ENCODE results near the gene ZNF469. TPM values are rescaled to one million over a fixed set of nuclear protein-coding genes. Genes with fewer than 3 reads are reported as not detected.

ZNF469 gene
- total RNA-seq, 6 experiments from 2014 or later: 0.22 to 1.3 (median 0.37) TPM

DNA sequence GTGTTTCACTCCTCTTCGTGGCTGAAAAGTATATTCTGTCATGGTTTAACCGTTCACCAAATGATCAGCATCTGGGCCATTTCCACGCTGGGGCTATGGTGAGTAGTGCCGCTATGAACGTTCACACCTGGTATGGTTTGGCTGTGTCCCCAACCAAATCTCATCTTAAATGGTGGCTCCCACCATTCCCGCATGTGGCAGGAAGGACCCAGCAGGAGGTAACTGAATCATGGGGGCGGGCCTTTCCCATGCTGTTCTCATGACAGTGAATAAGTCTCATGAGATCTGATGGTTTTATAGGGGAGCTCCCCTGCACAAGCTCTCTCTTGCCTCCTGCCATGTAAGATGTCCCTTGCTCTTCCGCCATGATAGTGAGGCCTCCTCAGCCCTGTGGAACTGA lies 45.7 kb upstream of the ZNF469 start:
- Histone ChIP-seq H3K27ac (no peak overlapping the region), H3K9me3 (no peaks in the 10 kb centered on the region), H3K36me3 (no peaks in the 10 kb centered on the region), H3K4me1 (no peaks in the 10 kb centered on the region), H3K4me3 (no peak overlapping the region), H3K27me3 (no peaks in the 10 kb centered on the region)
- TF ChIP-seq, protein P1, sequence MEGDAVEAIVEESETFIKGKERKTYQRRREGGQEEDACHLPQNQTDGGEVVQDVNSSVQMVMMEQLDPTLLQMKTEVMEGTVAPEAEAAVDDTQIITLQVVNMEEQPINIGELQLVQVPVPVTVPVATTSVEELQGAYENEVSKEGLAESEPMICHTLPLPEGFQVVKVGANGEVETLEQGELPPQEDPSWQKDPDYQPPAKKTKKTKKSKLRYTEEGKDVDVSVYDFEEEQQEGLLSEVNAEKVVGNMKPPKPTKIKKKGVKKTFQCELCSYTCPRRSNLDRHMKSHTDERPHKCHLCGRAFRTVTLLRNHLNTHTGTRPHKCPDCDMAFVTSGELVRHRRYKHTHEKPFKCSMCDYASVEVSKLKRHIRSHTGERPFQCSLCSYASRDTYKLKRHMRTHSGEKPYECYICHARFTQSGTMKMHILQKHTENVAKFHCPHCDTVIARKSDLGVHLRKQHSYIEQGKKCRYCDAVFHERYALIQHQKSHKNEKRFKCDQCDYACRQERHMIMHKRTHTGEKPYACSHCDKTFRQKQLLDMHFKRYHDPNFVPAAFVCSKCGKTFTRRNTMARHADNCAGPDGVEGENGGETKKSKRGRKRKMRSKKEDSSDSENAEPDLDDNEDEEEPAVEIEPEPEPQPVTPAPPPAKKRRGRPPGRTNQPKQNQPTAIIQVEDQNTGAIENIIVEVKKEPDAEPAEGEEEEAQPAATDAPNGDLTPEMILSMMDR (IDR thresholded peaks at IDR 0.05): no peak
- TF ChIP-seq POLR2A (IDR thresholded peaks at IDR 0.05): no peak
- no peak for ATAC-seq
- no peak for DNase-seq
- intact Hi-C loops (cut with DNase I): no loop called here
- WGBS (ENCODE audit: insufficient coverage, low coverage, low lambda C conversion rate, missing lambda C conversion rate): 73% methylated on average over 8 of the region's 8 CpGs

DNA sequence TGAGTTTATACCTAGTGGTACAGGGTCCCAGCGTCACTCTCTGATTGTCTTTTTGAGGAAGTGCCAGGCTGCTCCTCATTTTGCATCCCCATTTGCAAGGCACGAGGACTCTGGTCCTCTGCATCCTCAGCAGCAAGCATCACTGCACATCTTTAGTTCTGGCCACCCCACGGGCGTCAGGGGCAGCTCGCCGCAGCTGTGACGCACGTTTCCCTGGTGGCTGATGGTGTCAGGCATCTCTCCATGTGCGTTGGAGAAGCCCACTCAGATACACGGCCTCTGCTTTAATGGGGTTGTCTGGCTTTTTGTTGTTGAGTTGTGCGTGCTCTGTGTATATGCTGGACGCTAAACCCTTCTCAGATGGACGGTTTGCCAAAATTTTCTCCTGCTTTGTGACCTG lies 45.2 kb upstream of the ZNF469 start:
- no peak for ATAC-seq

DNA sequence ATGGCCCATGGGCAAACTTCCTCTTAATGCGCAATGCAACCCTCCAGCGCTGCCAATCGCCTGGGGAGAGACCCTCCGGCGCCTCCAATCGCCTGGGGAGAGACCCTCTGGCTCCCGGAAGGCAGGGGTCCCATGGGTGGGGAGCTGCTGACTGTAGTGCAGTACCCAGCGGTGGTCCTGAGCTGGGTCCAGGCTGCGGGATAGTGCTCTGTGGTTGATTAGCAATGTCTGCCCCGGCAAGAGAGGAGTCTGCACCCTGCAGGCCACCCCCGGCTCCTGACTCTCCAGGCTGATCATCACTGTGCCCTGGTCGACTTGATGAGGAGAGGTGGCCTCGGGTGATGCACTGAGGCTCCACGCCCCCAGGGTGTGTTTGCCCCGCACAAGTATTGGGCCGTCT lies 44.6 kb upstream of the ZNF469 start:
- Histone ChIP-seq H3K9me3 (no peaks in the 10 kb centered on the region), H3K4me3 (no peak overlapping the region), H3K27ac (no peak overlapping the region), H3K36me3 (no peaks in the 10 kb centered on the region), H3K27me3 (no peaks in the 10 kb centered on the region), H3K4me1 (no peaks in the 10 kb centered on the region)
- no peak for ATAC-seq
- DNase-seq: peak in 1 of 3 donors; percentile 41
- intact Hi-C loops (cut with DNase I): no loop called here
- TF ChIP-seq, protein P1 (IDR thresholded peaks at IDR 0.05): no peak
- TF ChIP-seq POLR2A (IDR thresholded peaks at IDR 0.05): no peak
- 50% methylated on average over 2 of the region's 16 CpGs for WGBS (ENCODE audit: insufficient coverage, low coverage, low lambda C conversion rate, missing lambda C conversion rate)

More for the DNA sequence above, 45.2 kb upstream of the ZNF469 start:
- 67% methylated on average over 11 of the region's 13 CpGs for WGBS (ENCODE audit: insufficient coverage, low coverage, low lambda C conversion rate, missing lambda C conversion rate)
- TF ChIP-seq, protein P1 (IDR thresholded peaks at IDR 0.05): no peak
- no peaks in the 10 kb centered on the region for H3K4me1 ChIP-seq
- DNase-seq: no peak
- no peaks in the 10 kb centered on the region for H3K36me3 ChIP-seq
- no peak overlapping the region for H3K4me3 ChIP-seq
- H3K27ac ChIP-seq: no peak overlapping the region
- H3K9me3 ChIP-seq: no peaks in the 10 kb centered on the region
- no peaks in the 10 kb centered on the region for H3K27me3 ChIP-seq
- intact Hi-C loops (cut with DNase I): no loop called here

- DNase-seq: no peak
- Histone ChIP-seq H3K27ac (no peak overlapping the region), H3K27me3 (no peaks in the 10 kb centered on the region), H3K36me3 (no peaks in the 10 kb centered on the region), H3K4me1 (no peaks in the 10 kb centered on the region), H3K4me3 (no peak overlapping the region), H3K9me3 (no peaks in the 10 kb centered on the region)
- no peak for ATAC-seq
- no peak for TF ChIP-seq POLR2A (IDR thresholded peaks at IDR 0.05)
- TF ChIP-seq, protein P1 (IDR thresholded peaks at IDR 0.05): no peak
- WGBS (ENCODE audit: insufficient coverage, low coverage, low lambda C conversion rate, missing lambda C conversion rate): 60% methylated on average over 7 of the region's 7 CpGs
- intact Hi-C loops (cut with DNase I): no loop called here
Observed at GRCh38 chr16:88338896-88339295, 43.9 kb upstream of the ZNF469 start.
